Tibial artery (tissue), 4 donors: ENCODE data around the gene MRPL36.

ENCODE experiments used
- DNase-seq, 2 donors: peaks; one replicate each; pipeline ENCODE4 v3.0.0-alpha.2; 2019
- H3K27ac ChIP-seq, 2 donors: fragments of 200-600 bp; sonication (generic) in 1 of 2; 1 replicate in 1 of 2; 2 replicates in 1 of 2; pipeline ENCODE4 v1.5.1; 2018 to 2019; ENCODE audit warnings: mild to moderate bottlenecking in 1 of 2
- H3K27me3 ChIP-seq, 2 donors: fragments of 200-600 bp; sonication (generic) in 1 of 2; one replicate each; pipeline versions ENCODE4 v1.5.1 to v1.6.0; 2016 to 2019
- H3K36me3 ChIP-seq, 3 donors: fragments of 200-600 bp; sonication (generic) in 2 of 3; one replicate each; pipeline ENCODE4 v1.5.1; 2016 to 2019; ENCODE audit warnings: mild to moderate bottlenecking in 2 of 3
- H3K4me1 ChIP-seq, 4 donors: fragments of 200-600 bp; sonication (generic) in 2 of 4; 1 replicate in 3 of 4; 2 replicates in 1 of 4; pipeline ENCODE4 v1.5.1; 2016 to 2019
- H3K4me3 ChIP-seq, 2 donors: fragments of 200-600 bp; sonication (generic) in 1 of 2; 1 replicate in 1 of 2; 2 replicates in 1 of 2; pipeline ENCODE4 v1.5.1; 2018 to 2019; ENCODE audit warnings: mild to moderate bottlenecking in 2 of 2
- H3K9me3 ChIP-seq, 3 donors: fragments of 200-600 bp; sonication (generic) in 1 of 3; one replicate each; pipeline ENCODE4 v1.5.1; 2016 to 2019
- intact Hi-C: fragments of 100-400 bp; cut with DNase I; formaldehyde crosslinking; loops from one replicate; pipeline ENCODE4 v1.15.0; 2023; ENCODE audit warnings: low total_unique reads
- TF ChIP-seq, protein P1 (sequence below), 2 experiments: fragments of 200-600 bp in 1 of 2; fragments of 450-650 bp in 1 of 2; IDR thresholded peaks; one replicate each; pipeline ENCODE4 v1.5.1; 2017 to 2019; ENCODE audit warnings: antibody characterized with exemption in 2 of 2, mild to moderate bottlenecking in 1 of 2, moderate library complexity in 1 of 2

The MRPL36 gene

DNA sequence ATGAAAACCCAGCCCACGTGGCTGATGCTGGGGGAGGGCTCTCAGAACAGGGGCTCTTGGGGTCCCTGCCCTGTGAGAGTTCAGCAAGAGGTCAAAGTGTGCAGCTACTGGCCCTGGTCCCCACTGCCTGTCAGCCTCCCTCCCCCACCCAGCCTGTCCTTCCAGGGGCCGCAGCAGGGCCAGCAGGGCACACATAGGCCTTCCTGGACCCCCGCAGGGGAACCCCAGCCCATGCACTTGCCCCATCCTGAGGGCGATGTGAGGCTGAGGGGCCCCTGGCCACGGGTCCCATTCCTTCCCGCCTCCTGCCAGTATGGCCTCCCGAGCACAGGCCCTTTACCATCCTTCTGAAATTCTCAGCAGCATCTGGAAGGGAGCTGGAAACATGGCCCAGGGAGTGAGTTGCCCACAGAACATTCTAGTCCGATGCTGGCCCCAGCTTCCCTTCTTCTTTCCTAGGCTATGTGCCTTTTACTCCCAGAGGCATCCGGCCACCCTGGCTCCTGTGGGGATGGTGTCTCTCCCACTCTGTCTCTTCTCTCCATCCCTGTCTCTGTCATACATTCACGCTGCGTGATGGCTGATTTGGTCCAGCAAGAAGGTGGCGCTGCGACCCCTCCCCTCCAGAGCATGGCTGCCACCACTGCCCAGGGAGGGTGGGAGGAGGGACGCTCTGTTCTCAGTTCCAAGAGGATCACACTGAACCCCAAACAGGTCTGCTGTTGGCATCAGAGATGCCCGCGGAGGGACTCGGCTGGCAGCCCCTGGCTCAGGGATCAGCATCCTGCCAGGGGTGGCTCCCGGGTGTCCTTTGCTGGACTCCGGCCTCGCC is 19.6 kb downstream of the MRPL36 start:
- Histone ChIP-seq H3K36me3 (no peaks in the 10 kb centered on the region), H3K4me1 (no peaks in the 10 kb centered on the region), H3K27ac (no peak overlapping the region), H3K27me3 (peaks cover 0 to 29% of the 10 kb centered on the region in 2 donors), H3K9me3 (no peaks in the 10 kb centered on the region), H3K4me3 (no peak overlapping the region)
- TF ChIP-seq, protein P1, sequence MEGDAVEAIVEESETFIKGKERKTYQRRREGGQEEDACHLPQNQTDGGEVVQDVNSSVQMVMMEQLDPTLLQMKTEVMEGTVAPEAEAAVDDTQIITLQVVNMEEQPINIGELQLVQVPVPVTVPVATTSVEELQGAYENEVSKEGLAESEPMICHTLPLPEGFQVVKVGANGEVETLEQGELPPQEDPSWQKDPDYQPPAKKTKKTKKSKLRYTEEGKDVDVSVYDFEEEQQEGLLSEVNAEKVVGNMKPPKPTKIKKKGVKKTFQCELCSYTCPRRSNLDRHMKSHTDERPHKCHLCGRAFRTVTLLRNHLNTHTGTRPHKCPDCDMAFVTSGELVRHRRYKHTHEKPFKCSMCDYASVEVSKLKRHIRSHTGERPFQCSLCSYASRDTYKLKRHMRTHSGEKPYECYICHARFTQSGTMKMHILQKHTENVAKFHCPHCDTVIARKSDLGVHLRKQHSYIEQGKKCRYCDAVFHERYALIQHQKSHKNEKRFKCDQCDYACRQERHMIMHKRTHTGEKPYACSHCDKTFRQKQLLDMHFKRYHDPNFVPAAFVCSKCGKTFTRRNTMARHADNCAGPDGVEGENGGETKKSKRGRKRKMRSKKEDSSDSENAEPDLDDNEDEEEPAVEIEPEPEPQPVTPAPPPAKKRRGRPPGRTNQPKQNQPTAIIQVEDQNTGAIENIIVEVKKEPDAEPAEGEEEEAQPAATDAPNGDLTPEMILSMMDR (IDR thresholded peaks at IDR 0.05) = no peak
- DNase-seq = peak in 1 of 2 donors; percentile 50
- intact Hi-C loops = no loop called here

DNA sequence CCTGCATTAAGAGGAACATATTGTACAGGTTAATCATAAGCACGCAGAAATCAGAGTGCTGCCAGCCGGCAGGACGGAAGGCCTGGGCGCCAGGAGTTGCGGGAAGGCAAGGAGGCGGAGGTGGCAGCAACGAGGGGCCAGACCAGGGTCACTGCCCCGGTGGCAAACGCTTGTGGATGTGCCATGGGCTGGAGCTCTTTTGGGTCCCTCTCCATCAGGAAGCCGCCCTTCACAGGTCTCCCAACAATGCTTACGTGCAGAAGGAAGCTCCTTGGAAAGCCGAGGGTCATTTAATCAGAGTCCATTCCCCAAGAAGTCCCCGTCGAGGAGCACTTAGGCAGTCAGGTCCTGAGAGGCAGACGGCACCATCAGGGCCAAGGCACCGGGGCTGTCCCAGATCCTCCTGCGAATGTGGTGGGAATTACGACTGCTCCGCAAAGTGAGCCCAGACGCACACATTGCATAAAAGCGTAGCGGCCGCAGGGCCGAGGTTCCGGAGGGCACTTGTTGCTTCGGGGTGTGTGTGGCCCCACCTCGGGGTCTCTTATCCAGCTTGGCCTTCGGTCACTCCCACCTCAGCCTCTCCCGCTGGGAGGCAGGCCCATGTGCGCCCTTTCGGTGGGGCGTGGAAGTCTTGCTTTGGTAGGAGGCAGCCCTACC is 20.5 kb downstream of the MRPL36 start:
- Histone ChIP-seq H3K4me1 (no peaks in the 10 kb centered on the region), H3K9me3 (no peaks in the 10 kb centered on the region), H3K27me3 (peaks cover 0 to 21% of the 10 kb centered on the region in 2 donors), H3K4me3 (no peak overlapping the region), H3K36me3 (no peaks in the 10 kb centered on the region), H3K27ac (no peak overlapping the region)
- intact Hi-C loops = no loop called here
- DNase-seq = peak in 1 of 2 donors; percentile 55
- TF ChIP-seq, protein P1 (IDR thresholded peaks at IDR 0.05) = no peak

DNA sequence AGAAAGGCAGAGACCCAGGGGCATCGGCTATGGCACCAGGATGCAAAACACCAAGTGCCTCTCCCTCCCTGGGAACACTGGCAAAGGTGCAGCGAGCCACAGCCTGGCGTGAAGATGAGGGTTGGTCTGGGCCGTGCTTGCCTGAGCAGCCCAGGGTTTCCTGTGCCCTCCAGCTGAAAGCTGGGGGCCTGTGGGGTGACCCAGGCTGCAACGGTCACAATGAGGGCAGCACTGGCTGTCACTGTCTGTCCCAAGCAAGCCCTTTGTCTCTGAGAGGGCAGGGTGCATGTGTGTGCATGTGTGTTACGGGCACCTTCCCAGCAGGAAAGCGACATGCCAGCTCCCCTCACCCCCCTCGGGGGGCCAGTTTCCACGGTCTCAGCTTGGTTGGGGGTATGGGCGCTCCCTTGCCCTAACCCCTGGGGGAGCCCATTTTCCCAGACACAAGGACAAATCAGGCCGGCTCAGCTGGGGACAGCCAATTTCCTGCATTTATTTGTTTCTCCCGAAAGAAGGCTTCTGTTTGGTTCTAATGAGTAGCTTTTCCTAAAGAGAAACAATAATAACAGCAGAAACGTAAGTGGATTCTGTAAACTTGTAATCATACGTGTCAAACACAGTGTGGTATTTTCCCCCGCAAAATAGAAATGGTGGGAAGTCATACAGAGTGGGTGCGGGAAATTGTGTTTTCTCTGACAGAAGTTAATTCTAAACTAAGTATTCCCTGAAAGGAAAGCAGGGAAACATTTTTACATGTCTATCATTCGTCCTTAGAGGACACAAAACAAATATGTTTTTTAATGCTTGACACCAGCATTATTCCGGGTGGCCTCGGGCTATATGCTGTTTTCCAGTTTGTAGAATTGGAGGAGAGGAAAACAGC is 21.3 kb downstream of the MRPL36 start:
- H3K4me1 ChIP-seq = no peaks in the 10 kb centered on the region
- H3K27ac ChIP-seq = no peak overlapping the region
- peak in 1 of 2 donors; percentile 57 for DNase-seq
- TF ChIP-seq, protein P1 (IDR thresholded peaks at IDR 0.05) = no peak
- H3K36me3 ChIP-seq = no peaks in the 10 kb centered on the region
- H3K9me3 ChIP-seq = no peaks in the 10 kb centered on the region
- no peak overlapping the region for H3K4me3 ChIP-seq
- peaks cover 0 to 15% of the 10 kb centered on the region in 2 donors for H3K27me3 ChIP-seq
- intact Hi-C loops = no loop called here

DNA sequence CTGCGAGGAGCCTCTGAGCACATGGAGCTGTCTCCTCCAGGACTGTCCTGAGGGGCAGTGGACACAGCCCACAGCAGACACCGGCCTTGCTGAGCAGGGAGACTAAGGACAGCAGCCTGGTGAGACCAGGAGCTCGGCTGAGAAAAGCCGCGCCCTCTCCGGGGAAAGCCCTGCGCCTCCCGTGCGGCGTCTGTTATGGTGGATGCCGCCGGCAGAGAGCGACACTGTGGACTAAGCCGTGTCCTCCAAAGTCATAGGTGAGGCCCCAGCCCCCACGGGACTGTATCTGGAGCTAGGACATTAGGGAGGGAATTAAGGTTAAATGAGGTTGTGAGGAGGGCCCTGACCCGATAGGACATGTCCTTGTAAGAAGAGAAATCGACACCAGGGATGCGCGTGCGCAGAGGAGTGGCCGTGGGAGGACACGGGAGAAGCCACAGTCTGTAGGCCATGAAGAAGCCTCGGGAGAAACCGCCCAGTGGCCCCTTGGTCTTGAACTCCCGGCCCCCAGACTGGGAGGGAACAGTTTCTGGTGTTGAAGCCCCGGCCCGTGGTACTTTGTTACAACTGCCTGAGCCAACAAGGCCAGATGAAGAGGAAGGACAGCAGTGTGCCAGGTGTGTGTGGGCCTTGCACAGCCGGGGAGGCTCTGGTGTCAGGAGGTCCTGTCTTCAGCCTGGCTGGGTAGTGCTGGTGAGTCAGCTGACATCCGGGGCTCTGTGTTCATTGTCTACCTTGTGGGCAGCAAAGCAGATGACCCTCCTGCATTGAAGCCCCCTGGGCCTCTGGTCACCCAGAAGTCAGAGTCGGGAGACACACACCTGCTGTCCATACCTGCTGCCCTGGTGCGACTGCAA is 22.1 kb downstream of the MRPL36 start:
- Histone ChIP-seq H3K4me3 (no peak overlapping the region), H3K9me3 (no peaks in the 10 kb centered on the region), H3K36me3 (no peaks in the 10 kb centered on the region), H3K4me1 (no peaks in the 10 kb centered on the region), H3K27ac (no peak overlapping the region), H3K27me3 (peaks cover 0 to 15% of the 10 kb centered on the region in 2 donors)
- peak in 1 of 2 donors; percentile 57 for DNase-seq
- intact Hi-C loops = no loop called here
- TF ChIP-seq, protein P1 (IDR thresholded peaks at IDR 0.05) = no peak

GRCh38 chr5:1776831-1777230 is 22.8 kb downstream of the MRPL36 start:
- H3K36me3 ChIP-seq = no peaks in the 10 kb centered on the region
- TF ChIP-seq, protein P1 (IDR thresholded peaks at IDR 0.05) = no peak
- H3K4me1 ChIP-seq = no peaks in the 10 kb centered on the region

More at GRCh38 chr5:1776831-1777230, 22.8 kb downstream of the MRPL36 start:
- DNase-seq = no peak
- H3K9me3 ChIP-seq = no peaks in the 10 kb centered on the region
- H3K4me3 ChIP-seq = no peak overlapping the region
- peaks cover 0 to 15% of the 10 kb centered on the region in 2 donors for H3K27me3 ChIP-seq
- H3K27ac ChIP-seq = no peak overlapping the region
- intact Hi-C loops = no loop called here
